ENCODE measurements around the gene BFAR.
"Not testable (repeated sequence)": the region's sequence is repeated elsewhere in the genome, so short reads cannot be mapped to it uniquely, and the experiment has no call there.

Gene BFAR

DNA sequence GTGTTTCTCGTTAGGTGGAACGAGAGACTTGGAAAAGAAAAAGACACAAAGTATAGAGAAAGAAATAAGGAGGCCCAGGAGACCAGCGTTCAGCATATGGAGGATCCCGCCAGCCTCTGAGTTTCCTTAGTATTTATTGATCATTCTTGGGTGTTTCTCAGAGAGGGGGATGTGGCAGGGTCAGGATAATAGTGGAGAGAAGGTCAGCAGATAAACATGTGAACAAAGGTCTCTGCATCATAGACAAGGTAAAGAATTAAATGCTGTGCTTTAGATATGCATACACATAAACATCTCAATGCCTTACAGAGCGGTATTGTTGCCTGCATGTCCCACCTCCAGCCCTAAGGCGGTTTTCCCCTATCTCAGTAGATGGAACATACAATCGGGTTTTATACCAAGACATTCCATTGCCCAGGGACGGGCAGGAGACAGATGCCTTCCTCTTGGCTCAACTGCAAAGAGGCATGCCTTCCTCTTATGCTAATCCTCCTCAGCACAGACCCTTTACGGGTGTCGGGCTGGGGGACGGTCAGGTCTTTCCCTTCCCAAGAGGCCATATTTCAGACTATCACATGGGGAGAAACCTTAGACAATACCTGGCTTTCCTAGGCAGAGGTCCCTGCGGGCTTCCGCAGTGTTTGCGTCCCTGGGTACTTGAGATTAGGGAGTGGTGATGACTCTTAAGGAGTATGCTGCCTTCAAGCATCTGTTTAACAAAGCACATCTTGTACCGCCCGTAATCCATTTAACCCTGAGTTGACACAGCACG lies 3.6 kb downstream of the BFAR start:
- not testable (repeated sequence) for DNase-seq

DNA sequence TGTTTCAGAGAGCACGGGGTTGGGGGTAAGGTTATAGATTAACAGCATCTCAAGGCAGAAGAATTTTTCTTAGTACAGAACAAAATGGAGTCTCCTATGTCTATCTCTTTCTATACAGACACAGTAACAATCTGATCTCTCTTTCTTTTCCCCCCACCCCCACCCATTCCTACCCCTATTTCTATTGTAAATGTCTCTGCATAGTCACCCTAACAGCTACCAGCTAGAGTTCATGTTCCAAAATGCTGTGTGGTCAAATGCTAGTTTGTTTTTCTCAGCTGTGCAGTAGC lies 4.1 kb downstream of the BFAR start:
- DNase-seq: not testable (repeated sequence)

GRCh38 chr16:14640538-14640937 lies 7.8 kb downstream of the BFAR start:
- DNase-seq: no peak

DNA sequence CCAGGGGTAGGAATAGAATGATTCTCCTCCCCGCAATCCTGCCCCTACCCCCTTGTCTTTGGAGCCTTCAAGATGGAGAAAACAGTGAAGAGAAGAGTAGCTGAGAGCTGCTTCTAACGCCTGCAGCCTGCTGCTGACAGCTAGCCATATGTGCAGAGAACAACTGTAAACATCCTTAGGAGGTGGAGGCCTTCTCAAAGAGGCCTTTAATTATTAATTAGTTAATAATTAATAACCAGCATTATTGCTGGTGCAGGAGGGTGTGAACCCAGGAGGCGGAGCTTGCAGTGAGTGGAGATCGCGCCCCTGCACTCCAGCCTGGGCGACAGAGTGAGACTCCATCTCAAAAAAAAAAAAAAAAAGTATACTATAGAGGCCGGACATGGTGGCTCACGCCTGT lies 8.5 kb downstream of the BFAR start:
- no peak for DNase-seq

DNA sequence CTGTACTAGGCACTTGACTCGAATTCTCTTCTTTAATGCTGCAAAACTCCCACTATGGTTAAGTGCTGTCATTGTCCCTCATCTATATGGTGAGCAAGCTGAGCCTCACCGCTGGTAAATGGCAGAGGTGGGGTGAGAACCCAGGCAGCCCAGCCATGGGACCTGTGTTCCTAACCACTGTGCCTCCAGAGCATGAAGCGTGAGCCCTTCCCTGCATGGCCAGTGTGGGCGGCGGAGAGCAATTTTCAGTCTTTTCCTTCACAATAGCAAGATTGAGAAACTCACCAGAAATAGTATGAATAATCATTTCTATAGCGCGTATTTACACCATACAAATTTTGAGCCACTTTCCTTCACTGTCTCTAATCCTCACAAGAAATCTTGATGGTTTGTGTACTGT lies 9.2 kb downstream of the BFAR start:
- DNase-seq: no peak

- no peak for DNase-seq
These were observed 17.1 kb downstream of the BFAR start for GRCh38 chr16:14649816-14650215.

GRCh38 chr16:14650629-14651028 lies 17.9 kb downstream of the BFAR start:
- no peak for DNase-seq

GRCh38 chr16:14652726-14653125 lies 20.0 kb downstream of the BFAR start:
- no peak for DNase-seq

- no peak for DNase-seq
These were observed 25.3 kb downstream of the BFAR start for GRCh38 chr16:14658063-14658462.

- no peak for DNase-seq
These were observed 34.9 kb downstream of the BFAR start for GRCh38 chr16:14667347-14668266.

DNA sequence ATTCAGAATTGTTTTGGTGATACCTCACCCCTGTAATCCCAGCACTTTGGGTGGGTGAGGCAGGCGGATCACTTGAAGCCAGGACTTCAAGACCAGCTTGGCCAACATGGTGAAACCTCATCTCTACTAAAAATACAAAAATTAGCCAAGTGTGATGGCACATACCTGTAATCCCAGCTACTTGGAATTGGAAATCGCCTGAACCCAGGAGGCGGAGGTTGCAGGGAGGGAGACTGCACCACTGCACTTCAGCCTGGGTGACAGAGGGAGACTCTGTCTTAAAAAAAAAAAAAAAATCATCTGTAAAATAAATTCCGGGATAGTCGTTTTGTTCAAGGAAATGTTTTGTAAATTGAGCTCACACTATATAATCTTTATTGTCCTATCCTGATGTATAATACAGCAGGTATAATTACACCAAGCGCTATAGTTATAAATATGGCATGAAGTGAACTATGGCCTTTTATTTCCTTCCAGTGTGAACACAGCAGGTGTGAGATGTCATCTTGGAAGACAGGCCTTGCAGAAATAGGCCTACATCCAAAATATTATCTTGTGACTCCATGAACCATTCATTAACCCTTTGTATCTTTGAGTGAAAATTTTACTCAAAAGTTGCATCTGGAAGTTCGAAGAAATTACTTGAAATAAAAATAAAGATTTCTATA lies 35.9 kb downstream of the BFAR start:
- no peak for DNase-seq

DNA sequence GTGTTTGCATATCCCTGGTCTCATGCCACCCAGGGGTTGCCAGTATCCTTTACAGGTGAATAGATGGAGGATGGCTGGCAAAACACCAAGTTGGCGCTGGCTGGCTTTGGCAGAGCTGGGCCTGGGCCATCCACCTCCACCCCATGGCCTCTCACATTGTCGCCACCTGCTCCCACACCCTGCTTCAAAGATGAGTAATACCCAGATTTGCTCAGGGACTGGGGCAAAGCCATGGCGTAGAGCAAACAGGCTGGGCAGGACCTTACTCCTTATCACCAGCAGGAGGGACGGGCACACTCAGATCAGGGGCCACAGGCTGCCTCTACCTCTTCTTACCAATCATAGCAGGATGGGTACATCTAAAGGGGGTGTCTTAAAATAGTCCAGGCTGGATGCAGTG lies 37.0 kb downstream of the BFAR start:
- no peak for DNase-seq

- no peak for DNase-seq
These were observed 39.7 kb downstream of the BFAR start for GRCh38 chr16:14672403-14672971.

DNA sequence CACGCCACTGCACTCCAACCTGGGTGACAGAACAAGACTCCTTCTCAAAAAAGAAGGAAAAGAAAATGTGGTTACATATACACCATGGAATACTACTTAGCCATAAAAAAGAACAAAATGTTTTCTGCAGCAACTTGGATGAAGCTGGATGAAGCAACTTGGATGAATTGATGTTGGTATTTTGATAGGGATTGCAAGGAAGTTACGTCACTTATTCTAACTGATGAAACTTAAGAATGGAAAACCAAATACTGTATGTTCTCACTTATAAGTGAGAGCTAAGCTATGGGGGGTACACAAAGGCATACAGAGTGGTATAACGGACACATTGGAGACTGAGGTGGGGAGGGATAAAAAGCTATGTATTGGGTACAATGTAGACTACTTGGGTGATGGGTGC lies 43.9 kb downstream of the BFAR start:
- DNase-seq: no peak

- no peak for DNase-seq
These were observed 44.9 kb downstream of the BFAR start for GRCh38 chr16:14677627-14678026.

DNA sequence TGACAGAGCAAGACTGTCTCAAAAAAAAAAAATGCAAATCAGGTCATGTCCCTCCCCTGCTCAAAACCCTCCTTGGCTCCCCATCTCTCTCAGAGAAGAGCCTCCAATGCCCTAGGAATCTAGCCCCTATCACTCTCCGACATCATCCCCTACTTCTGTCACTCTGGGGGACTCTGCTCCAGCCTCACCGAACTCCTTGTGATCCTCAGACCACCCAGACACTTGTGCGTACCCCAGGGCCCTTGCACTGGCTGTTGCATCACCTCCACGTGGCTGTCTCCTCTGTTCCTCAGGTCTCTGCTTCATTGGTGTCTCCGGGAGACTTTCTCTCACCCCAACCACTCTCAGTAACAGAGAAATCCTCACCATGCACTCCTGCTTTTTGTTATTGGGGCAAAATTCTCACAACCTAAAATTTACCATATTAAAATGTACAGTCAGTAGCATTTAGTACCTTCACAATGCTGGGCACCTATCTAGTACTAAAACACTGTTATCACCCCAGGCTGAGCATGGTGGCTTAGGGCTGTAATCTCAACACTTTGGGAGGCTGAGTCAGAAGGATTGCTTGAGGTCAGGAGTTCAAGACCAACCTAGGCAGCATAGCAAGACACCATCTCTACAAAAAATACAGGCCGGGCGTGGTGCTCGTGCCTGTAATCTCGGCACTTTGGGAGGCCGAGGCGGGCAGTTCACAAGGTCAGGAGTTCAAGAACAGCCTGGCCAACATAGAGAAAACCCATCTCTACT lies 46.2 kb downstream of the BFAR start:
- no peak for DNase-seq

DNA sequence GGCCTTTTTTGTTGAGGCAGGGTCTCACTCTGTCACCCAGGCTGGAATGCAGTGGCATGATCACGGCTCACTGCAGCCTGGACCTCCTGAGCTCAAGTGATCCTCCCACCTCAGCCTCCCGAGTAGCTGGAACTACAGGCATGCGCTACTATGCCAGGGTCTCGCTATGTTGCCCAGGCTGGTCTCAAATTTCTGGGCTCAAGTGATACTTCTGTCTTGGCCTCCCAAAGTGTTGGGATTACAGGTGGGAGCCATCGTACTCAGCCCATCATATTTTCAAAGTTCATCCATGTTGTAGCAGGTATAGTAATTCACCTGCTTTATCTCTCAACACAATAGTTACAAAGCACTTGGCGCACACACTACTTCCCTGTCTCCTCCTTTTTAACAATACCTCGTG lies 47.6 kb downstream of the BFAR start:
- not testable (repeated sequence) for DNase-seq

DNA sequence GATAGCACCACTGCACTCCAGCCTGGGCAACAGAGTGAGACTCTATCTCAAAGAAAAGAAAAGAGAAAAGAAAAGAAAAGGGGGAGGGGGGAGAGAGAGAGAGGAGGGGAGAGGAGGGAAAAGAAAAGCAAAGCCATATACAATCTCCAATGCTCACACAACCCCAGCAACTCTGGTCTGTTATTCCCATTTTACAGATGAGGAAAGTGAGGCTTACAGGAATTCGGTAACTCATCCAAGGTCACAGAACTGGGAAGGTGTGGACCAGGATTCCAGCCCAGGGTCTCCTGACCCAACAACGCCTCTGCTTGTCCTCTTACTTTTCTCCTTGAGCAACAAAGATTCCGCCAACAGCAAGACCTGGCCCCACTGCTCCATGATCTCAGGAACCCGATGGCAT lies 48.4 kb downstream of the BFAR start:
- DNase-seq: no peak

GRCh38 chr16:14682121-14682520 lies 49.4 kb downstream of the BFAR start:
- no peak for DNase-seq

DNA sequence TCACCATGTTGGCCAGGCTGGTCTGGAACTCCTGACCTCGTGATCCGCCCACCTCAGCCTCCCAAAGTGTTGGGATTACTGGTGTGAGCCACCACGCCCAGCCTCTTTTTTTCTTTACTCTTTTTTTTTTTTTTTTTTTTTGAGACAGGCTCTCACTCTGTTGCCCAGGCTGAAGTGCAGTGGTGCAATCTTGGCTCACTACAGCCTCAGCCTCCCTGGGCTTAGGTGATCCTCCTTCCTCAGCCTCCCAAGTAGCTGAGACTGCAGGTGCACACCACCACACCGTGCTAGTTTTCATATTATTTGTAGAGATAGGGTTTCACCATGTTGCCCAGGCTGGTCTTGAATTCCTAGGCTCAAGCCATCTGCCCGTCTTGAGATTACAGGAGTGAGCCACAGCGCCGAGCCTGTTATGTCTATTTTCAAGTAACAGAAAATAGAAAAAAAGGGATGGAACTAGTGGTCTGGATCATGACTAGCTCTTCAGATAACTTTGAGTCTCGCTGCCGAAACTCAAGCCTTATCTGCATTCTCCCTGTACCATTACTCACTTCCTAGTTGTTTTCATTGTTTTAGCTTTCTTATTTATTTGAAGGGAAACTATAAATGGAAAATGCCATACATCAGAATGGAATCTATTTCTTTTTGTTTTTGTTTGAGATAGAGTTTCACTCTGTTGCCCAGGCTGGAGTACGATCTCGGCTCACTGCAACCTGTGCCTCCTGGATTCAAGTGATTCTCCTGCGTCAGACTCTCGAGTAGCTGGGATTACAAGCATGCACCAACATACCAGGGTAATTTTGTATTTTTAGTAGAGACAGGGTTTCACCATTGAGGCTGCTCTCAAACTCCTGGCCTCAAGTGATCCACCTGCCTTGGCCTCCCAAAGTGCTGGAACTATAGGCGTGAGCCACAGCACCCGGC lies 53.4 kb downstream of the BFAR start:
- not testable (repeated sequence) for DNase-seq

- not testable (repeated sequence) for DNase-seq
These were observed 61.4 kb downstream of the BFAR start, which contains the start of gene PLA2G10 for GRCh38 chr16:14694129-14694528. Gene PLA2G10, minus strand, starts transcription at chr16:14694308. Its CDS starts 79 bp downstream, at chr16:14694229.

All from CD4-positive, alpha-beta T cell treated with Interferon gamma for 1 hour (primary cell).